ENCODE measurements around the gene LKAAEAR1. TPM values are rescaled to one million over a fixed set of nuclear protein-coding genes. Genes with fewer than 3 reads are reported as not detected.

The LKAAEAR1 gene
- total RNA-seq, 2 donors from 2014 or later, result not detected

DNA sequence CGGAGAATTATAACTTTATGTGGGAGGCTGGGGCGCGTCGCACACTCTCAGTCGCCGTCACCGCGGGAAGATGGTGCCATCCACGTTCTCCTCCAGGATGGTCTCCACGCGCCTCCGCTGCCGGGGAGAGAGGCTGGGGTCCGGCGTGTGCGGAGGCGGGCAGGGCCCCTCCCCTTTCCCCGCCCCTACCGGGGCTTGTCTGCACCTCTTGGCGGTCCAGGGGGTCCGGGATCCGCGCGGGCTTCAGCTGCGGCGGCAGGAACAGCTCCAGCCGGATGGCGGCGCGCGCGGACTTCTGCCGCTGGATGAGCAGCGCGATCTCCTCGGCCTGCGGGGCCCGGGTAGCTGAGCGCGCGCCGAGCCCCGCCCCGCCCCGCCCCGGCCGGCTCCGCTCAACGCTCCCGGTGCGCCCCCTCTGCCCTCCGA, 807 bp downstream of the LKAAEAR1 start:
- peaks cover 19% of the 10 kb centered on the region for H3K27me3 ChIP-seq
- H3K9ac ChIP-seq (ENCODE audit: low read depth in 2 of 2, low read length in 2 of 2), result peak overlapping the region in 1 of 2 donors; percentile 35
- no peak overlapping the region for H3K27ac ChIP-seq
- peak overlapping the region; percentile 44 for H3K4me3 ChIP-seq
- intact Hi-C loops (cut with DNase I), result no loop called here
- no peaks in the 10 kb centered on the region for H3K9me3 ChIP-seq
- TF ChIP-seq, protein P1, sequence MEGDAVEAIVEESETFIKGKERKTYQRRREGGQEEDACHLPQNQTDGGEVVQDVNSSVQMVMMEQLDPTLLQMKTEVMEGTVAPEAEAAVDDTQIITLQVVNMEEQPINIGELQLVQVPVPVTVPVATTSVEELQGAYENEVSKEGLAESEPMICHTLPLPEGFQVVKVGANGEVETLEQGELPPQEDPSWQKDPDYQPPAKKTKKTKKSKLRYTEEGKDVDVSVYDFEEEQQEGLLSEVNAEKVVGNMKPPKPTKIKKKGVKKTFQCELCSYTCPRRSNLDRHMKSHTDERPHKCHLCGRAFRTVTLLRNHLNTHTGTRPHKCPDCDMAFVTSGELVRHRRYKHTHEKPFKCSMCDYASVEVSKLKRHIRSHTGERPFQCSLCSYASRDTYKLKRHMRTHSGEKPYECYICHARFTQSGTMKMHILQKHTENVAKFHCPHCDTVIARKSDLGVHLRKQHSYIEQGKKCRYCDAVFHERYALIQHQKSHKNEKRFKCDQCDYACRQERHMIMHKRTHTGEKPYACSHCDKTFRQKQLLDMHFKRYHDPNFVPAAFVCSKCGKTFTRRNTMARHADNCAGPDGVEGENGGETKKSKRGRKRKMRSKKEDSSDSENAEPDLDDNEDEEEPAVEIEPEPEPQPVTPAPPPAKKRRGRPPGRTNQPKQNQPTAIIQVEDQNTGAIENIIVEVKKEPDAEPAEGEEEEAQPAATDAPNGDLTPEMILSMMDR (IDR thresholded peaks at IDR 0.05), result peak; percentile 37
- H3K36me3 ChIP-seq, result no peaks in the 10 kb centered on the region
- H3K4me1 ChIP-seq, result peaks cover 3% of the 10 kb centered on the region
- DNase-seq, result peak; percentile 60

DNA sequence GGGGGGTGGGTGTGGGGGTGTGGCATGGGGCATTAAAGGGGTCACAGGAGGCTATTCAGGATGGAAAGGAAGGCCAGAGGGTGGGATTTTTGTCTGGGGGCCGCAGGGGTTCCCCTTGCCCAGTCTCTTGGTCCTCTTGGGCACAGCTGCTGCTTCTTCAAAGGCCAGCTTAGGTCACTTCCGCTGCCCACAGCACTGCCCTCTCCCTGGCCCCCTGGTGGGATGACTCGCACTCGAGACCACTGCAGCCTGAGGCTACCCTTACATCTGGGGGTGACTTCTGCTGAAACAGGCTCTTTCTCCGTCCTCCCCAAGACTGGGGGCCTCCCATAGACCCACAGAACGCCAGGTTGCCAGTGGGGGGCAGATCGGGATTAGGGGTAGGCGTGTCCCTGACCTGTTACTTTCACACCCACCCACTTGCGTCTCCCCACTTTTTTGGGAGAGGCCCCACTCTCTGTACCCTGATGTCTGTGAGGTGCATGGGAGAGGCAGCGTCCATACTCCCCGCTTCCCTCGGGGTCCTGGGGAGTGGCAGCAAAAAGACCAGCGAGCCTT, 1.3 kb downstream of the LKAAEAR1 start:
- peaks cover 3% of the 10 kb centered on the region for H3K4me1 ChIP-seq
- no peak for DNase-seq
- H3K27me3 ChIP-seq, result peaks cover 19% of the 10 kb centered on the region
- intact Hi-C loops (cut with DNase I), result no loop called here
- H3K9me3 ChIP-seq, result no peaks in the 10 kb centered on the region
- no peak overlapping the region for H3K27ac ChIP-seq
- peak overlapping the region; percentile 12 to 35 for H3K9ac ChIP-seq (ENCODE audit: low read depth in 2 of 2, low read length in 2 of 2)
- TF ChIP-seq, protein P1 (IDR thresholded peaks at IDR 0.05), result no peak
- peak overlapping the region; percentile 44 for H3K4me3 ChIP-seq
- no peaks in the 10 kb centered on the region for H3K36me3 ChIP-seq

DNA sequence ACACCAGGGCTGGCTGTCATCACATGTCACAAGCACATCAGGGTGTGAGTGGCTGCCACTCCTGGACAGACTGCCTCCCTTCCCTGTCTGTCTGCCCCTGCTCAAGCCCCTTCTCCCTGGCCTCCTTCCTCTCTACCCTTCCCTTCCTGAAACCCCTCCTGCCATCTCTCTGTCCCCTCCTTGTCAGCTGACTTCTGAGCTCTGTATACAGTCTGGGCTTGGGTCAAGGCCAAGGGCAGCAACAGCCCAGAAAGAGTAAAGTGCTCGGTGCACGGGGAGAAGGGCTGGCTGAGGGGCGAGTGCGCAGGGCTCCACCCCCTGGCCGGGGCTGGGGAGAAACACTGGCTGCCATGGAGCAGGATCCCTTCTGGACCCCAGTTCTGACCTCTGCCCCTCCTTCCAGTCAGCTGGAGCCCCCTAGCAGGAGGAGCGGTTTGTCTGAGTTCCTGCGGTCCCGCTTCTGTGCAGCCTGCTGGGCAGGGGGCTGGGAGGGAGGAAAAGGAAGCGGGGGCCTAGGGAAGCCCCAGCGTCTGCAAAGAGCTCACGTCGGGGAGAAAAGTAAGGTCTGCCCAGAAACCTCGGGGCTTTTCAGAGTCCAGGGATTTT, 2.0 kb downstream of the LKAAEAR1 start:
- intact Hi-C loops (cut with DNase I), result no loop called here
- Histone ChIP-seq H3K27me3 (peaks cover 19% of the 10 kb centered on the region), H3K36me3 (no peaks in the 10 kb centered on the region), H3K9ac (ENCODE audit: low read depth in 2 of 2, low read length in 2 of 2) (no peak overlapping the region), H3K4me1 (peaks cover 3% of the 10 kb centered on the region), H3K27ac (no peak overlapping the region), H3K4me3 (no peak overlapping the region), H3K9me3 (no peaks in the 10 kb centered on the region)
- DNase-seq, result no peak
- TF ChIP-seq, protein P1 (IDR thresholded peaks at IDR 0.05), result no peak

DNA sequence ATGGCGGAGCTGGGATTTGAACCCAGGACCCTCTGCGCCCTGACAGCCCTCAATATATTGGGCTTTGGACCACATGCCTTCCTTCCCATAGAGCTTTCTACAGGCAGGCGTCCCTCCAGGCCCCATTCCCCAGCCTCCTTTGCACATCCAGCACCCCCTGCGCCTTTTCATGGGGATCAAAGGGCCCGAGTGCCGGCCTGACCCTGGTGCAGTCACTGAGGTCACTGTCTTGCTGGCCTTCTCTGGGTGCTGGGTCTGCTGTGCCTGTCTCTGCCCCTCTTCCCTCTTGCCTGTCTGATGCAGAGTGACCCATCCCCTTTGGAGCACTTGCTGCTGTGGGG, 2.6 kb downstream of the LKAAEAR1 start:
- Histone ChIP-seq H3K9ac (ENCODE audit: low read depth in 2 of 2, low read length in 2 of 2) (no peak overlapping the region), H3K27me3 (peaks cover 19% of the 10 kb centered on the region), H3K27ac (no peak overlapping the region), H3K4me1 (peaks cover 3% of the 10 kb centered on the region), H3K36me3 (no peaks in the 10 kb centered on the region), H3K4me3 (no peak overlapping the region), H3K9me3 (no peaks in the 10 kb centered on the region)
- TF ChIP-seq, protein P1 (IDR thresholded peaks at IDR 0.05), result no peak
- DNase-seq, result no peak
- intact Hi-C loops (cut with DNase I), result no loop called here

DNA sequence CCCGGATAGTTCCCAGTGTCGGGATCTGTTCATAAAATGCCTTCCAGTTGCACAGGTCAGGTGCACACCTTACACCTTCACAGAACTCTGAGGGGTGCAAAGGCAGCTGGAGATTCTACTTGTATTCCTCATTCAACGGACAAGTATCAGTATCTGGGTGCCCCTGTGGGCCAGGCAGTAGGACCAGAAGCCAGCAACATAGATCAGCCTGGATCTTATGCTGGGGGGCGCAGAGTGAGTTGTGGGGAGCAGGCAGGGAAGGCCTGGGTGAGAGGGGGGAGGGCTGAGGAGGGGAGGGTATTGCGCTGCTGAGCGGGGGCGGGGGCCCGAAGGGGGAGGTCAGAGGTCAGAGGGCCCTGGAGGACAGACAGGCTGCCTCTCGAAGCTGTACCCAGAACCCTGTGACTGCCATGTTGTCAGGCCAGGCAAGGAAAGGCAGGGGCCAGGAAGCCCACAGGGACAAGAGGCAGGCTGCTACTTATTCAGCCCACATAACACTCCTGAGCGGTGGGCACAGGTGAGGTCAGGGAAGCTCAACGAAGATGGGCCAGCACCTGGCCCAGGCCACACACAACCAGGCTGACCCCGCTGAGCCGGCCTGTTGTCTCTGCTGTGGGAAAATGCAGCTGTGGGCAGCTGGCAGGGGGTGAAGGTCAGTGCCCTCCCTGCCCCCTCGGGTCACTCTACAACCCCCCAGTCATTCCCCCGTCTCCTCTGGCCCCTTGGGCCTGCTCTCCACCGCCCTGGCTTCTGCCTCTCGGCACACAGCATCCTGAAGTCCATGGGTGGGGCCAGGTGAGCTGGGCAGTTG, 3.2 kb downstream of the LKAAEAR1 start:
- no peak overlapping the region for H3K9ac ChIP-seq (ENCODE audit: low read depth in 2 of 2, low read length in 2 of 2)
- intact Hi-C loops (cut with DNase I), result no loop called here
- no peaks in the 10 kb centered on the region for H3K36me3 ChIP-seq
- no peak overlapping the region for H3K27ac ChIP-seq
- peaks cover 3% of the 10 kb centered on the region for H3K4me1 ChIP-seq
- peaks cover 19% of the 10 kb centered on the region for H3K27me3 ChIP-seq
- TF ChIP-seq, protein P1 (IDR thresholded peaks at IDR 0.05), result no peak
- peak overlapping the region; percentile 31 for H3K4me3 ChIP-seq
- no peaks in the 10 kb centered on the region for H3K9me3 ChIP-seq
- DNase-seq, result no peak

All from colonic mucosa (tissue), 4 donors.